Fibroblast of skin of right biceps (primary cell): ENCODE measurements around the gene KIAA1755.

Experiments used
- DNase-seq: peaks from one replicate; pipeline ENCODE4 v3.0.0-alpha.2; 2013

The KIAA1755 gene

DNA sequence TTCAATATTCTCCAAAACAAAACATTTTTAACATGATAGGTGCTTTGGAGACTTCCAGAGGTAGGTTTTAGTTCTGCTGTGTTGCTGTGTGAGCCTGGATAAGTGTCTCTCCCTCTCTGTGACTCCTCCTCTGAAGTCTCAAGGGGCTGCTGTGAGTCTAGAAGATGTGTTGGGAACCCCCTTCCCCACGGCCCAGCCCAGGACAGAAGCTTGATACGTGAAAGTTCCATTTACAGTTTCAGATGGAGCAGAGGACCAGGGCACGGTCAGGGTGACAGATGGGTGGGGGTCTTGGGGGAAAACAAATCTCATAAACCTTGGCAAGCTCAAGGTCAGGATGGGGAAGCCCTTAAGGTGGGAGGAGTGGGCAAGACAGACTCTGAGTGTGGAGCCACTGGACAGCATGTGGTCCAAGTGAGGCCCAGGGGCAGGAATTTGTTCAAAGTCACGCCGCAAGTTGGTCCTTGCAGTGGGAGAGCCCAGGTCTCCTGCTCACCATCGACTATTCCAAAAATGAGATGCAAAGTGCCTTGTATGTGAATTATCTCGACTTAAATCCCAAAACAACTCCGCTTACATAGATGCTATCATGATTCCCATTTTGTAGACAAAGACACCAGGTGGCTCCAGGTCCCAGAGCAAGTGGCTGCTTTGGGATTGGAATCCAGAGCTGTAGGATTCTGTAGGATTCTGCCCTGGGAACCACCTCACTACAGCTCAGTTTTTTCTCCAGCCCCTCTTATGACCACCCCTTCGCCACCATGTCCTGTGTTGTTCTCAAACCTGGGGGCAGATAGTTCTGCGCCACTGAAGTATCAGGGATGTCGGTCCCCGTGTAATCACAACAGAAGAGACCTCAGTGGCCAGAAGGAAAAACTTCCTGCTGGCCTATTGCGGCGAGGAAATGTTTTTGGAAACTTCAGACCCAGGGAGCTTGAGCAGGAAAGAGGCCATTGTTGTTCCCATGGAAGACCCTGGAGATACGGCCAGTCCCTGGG, 97.4 kb downstream of the KIAA1755 start:
- no peak for DNase-seq

DNA sequence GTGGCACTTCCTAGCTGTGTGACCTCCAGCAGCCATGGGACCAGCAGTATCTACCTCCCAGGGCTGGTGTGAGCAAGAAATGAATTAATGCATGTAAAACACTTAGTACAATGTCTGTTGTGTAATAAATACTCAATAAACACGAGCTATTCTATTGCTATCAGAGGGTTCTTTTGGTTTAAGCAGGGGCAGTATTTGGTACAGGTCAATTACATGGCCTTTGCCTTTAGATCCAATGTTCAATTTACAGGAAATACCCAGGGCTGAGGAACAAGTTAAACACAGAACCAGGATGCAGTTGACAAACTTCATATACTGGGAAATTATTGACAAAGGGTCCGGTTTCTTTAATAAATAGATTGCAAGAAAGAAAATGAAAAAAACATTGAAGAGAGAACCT, 98.4 kb downstream of the KIAA1755 start:
- DNase-seq: no peak

GRCh38 chr20:38161412-38161774, 99.1 kb downstream of the KIAA1755 start:
- no peak for DNase-seq
